GM18508 (cell line): ENCODE data around the gene ABHD4.
"Not testable (repeated sequence)": the region's sequence is repeated elsewhere in the genome, so short reads cannot be mapped to it uniquely, and the experiment has no call there.

ENCODE experiments used
- ATAC-seq: cut with Tn5 transposase; IDR thresholded peaks from one replicate; pipeline ENCODE4 v1.9.1; 2021; ENCODE audit warnings: moderate number of reproducible peaks; ENCODE audit not compliant: insufficient read depth, unreplicated experiment

The ABHD4 gene, protein sequence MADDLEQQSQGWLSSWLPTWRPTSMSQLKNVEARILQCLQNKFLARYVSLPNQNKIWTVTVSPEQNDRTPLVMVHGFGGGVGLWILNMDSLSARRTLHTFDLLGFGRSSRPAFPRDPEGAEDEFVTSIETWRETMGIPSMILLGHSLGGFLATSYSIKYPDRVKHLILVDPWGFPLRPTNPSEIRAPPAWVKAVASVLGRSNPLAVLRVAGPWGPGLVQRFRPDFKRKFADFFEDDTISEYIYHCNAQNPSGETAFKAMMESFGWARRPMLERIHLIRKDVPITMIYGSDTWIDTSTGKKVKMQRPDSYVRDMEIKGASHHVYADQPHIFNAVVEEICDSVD

DNA sequence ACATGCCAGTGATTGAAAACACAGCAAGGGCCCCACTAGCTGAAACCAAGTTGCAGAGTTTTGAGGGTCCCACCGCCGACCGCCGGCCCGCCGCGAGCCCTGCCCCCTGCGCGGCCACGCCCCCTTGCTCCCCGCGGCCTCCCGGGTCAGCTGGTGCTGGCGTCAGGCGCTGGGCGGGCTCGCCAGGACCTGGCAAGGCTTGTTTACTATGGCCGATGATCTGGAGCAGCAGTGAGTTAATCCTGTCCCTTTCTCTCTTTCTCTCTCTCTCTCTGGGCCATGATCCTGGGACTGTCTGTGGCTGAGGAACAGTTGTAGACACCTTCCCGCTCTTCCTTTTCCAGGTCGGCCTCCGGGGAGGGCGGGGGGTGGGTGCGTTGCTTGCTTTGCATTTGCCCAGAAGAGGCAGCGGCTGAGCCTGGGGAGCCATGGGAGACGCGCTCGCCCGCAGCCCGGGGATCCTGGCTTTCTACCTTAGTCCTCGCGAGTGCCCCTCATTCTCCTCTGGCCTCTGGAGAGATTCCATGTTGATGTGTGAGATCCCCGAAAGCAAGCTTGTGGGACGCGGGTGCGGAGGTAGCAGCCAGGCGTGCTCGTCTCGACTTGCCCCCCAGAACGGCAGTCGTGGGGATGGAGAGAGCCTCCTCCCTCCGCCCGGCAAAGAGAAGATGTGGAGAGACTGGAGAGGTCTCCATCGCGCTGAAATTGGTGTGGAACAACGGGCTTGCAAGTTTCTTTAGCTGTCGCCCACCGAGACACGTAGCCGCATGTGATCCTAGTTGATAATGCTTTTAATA lies at the start of gene ABHD4:
TSS of gene ABHD4 (plus strand) at position 202 of the 797 bp plus-strand sequence. CDS start at position 209, 7 bp downstream.
- ATAC-seq, result no peak

DNA sequence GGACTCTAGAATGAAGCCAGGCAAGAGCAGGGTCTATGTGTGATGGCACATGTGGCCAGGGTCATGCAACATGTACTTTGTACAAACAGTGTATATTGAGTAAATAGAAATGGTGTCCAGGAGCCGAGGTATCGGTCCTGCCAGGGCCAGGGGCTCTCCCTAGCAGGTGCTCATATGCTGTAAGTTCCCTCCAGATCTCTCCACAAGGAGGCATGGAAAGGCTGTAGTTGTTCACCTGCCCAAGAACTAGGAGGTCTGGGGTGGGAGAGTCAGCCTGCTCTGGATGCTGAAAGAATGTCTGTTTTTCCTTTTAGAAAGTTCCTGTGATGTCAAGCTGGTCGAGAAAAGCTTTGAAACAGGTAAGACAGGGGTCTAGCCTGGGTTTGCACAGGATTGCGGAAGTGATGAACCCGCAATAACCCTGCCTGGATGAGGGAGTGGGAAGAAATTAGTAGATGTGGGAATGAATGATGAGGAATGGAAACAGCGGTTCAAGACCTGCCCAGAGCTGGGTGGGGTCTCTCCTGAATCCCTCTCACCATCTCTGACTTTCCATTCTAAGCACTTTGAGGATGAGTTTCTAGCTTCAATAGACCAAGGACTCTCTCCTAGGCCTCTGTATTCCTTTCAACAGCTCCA lies 48.7 kb upstream of the ABHD4 start:
- ATAC-seq, result no peak

DNA sequence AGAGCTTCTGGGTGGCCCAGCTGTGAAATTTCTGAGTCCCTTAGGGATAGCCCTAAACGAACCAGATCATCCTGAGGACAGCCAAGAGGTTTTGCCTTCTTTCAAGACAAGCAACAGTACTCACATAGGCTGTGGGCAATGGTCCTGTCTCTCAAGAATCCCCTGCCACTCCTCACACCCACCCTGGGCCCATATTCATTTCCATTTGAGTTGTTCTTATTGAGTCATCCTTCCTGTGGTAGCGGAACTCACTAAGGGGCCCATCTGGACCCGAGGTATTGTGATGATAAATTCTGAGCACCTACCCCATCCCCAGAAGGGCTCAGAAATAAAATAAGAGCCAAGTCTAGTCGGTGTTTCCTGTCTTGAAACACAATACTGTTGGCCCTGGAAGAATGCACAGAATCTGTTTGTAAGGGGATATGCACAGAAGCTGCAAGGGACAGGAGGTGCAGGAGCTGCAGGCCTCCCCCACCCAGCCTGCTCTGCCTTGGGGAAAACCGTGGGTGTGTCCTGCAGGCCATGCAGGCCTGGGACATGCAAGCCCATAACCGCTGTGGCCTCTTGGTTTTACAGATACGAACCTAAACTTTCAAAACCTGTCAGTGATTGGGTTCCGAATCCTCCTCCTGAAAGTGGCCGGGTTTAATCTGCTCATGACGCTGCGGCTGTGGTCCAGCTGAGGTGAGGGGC lies 48.0 kb upstream of the ABHD4 start:
- ATAC-seq, result peak; percentile 40

DNA sequence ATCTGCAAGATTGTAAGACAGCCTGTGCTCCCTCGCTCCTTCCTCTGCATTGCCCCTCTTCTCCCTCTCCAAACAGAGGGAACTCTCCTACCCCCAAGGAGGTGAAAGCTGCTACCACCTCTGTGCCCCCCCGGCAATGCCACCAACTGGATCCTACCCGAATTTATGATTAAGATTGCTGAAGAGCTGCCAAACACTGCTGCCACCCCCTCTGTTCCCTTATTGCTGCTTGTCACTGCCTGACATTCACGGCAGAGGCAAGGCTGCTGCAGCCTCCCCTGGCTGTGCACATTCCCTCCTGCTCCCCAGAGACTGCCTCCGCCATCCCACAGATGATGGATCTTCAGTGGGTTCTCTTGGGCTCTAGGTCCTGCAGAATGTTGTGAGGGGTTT lies 46.5 kb upstream of the ABHD4 start:
- ATAC-seq, result no peak

- no peak for ATAC-seq
These were observed 45.9 kb upstream of the ABHD4 start for GRCh38 chr14:22552001-22552826.

- ATAC-seq, result no peak
These were observed 45.3 kb upstream of the ABHD4 start for GRCh38 chr14:22552827-22553076.

DNA sequence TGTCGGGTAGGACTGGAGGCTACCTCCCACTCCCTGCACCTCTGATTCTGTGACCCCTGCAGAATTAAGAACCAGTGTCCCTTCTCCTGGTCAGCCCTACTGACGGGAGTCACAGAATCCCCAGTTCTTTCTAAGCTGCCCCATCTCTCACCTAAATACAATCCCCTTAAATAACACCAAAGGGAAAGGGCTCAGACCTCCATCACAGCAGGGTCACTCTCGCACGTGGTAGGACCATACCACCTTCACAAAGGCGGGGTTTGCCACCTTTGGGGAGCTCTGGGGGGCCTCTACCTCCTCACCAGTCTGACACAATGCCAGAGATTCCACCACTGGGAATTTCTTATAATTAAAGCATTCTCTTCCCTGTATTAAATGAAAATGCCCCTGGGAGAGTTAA lies 44.7 kb upstream of the ABHD4 start:
- ATAC-seq, result no peak

DNA sequence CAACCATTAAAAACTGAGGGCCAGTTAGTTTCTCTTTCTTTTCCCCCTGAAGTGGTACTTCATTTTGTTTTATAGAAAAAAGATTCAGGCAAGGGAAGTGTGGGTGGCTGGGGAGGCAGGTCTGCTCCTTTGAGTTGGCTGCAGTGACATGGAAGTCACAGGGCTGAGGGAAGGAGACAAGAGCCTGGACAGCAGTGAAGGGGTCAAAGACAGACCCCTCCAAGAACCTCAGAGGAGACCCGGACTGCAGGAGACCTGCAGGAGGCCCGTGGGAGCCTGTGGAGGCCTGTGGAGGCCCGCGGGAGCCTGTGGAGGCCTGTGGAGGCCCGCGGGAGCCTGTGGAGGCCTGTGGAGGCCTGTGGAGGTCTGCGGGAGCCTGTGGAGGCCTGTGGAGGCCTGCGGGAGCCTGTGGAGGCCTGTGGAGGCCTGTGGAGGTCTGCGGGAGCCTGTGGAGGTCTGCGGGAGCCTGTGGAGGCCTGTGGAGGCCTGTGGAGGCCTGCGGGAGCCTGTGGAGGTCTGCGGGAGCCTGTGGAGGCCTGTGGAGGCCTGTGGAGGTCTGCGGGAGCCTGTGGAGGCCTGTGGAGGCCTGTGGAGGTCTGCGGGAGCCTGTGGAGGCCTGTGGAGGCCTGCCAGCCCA lies 44.1 kb upstream of the ABHD4 start:
- ATAC-seq, result not testable (repeated sequence)

GRCh38 chr14:22554498-22555383 lies 43.4 kb upstream of the ABHD4 start:
- no peak for ATAC-seq

DNA sequence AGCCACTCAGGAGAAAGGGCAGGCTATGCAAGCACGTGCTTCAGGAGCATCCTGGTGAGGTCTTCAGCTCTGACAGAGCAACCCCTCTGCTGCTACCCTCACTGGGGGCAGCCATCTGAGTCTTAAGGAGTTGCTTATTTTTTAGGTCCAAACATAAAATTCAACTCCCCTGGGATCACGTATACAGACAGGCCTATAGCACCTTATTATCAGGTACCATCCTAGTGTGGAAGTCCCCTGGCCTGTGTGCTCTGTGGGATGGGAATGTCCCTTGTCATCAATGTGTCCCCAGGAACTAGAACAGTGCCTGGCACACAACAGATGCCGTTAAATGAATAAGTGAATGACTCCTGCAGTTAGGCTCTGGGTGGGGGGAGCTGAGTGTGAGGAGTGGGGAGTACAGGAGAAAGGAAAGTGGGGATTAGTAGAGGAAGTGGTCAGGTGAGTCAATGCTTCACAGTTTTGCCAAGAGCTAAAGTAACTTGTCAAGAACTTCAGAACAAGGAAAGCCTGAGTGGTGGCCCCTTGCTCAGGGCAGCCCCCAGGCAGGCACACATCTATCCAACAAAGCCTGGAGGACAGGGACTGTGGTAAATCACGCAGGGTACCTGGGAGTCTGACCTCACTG lies 42.6 kb upstream of the ABHD4 start:
- peak; percentile 9 for ATAC-seq

DNA sequence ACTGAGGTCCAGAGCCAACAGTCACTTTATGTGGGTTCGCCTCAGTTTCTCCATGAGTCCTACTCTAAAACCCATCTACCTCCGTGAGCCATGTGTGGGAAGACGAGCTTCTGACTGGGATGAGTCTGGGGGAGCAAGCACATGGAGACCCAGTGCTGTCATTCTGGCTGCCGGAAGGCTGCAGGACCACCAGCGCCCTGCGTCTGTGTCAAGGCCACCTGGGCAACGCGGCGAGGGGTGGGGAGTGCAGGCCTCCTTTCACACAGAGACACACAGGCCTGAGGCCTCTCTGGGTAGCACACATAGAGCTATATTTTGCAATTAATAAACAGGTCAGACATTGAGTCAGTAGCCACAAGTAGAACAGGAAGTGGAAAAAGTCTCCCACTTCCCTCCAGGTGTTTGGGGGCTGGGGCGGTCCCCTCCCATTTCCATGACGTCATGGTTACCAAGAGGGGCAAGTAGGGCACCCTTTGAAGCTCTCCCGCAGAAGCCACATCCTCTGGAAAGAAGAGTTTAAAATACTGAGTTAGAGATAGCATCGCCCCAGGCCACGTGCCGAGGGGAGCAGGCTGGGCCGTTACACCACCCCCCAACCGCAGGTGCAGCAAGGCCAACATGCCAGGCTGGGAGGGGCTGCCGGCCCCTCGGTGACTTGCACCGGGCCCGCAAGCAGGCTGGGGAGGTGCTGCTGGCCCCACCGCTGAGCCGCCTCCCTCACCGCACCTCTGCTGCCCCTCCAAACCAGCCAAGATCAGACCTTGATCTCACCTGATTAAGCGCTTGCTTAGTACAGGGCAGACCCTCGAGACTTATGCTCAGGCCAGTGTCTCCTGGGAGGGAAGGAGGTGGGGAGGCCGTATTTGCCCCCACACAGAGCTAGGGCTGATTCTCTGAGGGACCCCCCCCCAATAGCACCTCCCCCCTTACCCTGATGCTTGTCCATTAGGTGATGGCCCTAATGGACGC lies 41.8 kb upstream of the ABHD4 start:
- peak; percentile 61 for ATAC-seq

GRCh38 chr14:22556990-22557623 lies 41.0 kb upstream of the ABHD4 start:
- no peak for ATAC-seq

GRCh38 chr14:22557846-22558220 lies 40.3 kb upstream of the ABHD4 start:
- ATAC-seq, result no peak

DNA sequence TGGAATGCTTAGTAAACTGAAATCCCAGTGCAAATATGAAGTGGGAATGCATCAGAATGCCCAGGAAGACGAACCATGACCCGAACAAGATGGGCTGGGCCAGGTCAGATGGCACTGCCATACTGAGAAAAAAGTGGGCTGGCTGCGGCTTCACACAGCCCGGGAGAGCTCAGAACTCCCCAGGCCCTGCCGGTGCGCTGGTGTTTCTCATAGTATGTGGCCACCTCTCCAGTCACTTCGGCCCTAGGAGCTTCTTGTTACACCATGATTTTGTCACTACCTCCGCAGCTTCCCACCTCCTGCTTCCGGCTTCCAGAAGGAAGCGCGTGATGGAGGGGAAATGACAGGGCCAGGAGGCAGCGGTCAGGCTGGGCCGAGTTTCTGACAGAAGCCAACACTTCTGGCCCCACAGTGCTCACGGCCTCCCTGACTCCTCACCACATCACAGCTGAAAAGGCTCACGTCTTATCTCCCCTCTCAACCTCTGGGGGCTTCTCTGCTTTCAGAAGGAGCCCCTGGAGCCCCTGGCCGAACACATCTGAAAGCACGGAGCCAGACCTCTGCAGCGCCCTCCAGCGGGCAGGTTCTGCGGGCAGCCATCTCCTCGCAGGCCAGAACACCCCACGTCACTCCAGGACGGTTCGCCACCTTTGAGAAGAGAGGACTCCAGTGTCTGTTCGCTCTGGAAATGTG lies 39.7 kb upstream of the ABHD4 start:
- no peak for ATAC-seq

DNA sequence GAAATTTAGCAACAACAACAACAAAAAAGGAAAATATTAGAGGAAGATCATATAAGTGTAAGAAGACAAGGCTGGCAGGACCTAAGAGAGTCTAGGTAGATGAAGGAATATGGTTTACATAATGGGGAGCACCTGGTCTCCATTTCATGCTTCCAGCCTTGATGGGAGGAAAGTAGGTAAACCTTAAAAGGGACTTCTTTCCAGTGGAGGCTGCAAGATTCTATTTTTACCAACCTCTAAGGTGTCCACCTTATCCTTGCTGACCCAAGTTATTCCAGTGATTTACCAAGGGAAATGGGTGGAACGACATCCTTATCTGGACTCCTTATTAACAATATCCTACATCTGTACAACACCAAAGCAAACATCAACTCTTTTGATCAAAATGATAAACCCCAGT lies 39.1 kb upstream of the ABHD4 start:
- ATAC-seq, result no peak
